HuH-7 (cell line): Measurements from ENCODE around the gene PDHB.

Experiments used
- DNase-seq: peaks from one replicate; pipeline ENCODE4 v3.0.0; 2011; ENCODE audit warnings: low spot score

Gene PDHB

DNA sequence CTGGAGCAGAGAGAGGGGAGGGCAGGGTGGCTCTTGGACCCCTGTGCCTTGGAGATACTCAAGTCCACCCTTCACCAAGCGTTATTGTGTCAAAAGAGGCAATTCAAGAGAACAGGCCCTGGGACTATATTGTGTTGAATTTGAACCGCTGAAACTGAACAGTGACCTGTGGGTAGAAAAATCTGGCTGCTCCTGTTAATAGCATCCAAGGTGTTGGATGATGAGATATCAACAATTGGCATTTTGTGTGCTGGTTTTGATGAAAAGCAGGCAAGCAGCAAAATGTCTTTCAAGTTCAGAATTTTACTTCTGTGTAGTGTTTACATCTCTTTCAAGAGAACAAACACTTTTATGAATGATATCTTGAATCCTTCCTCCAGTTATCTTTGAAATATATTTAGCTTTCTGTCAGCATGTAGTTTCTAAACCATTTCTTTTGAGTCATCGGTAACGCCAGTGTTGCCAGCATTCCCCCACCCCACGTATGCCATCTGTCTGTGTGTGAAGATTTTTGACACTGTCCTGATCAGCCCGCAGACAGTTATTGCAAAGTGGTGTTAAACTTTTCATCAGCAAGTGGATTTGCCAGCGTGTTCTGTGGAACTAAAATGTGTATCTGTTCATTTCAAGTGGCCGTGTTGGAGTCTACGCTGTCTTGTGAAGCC, 34.8 kb downstream of the PDHB start:
- no peak for DNase-seq

GRCh38 chr3:58394339-58394738, 39.3 kb downstream of the PDHB start:
- no peak for DNase-seq

DNA sequence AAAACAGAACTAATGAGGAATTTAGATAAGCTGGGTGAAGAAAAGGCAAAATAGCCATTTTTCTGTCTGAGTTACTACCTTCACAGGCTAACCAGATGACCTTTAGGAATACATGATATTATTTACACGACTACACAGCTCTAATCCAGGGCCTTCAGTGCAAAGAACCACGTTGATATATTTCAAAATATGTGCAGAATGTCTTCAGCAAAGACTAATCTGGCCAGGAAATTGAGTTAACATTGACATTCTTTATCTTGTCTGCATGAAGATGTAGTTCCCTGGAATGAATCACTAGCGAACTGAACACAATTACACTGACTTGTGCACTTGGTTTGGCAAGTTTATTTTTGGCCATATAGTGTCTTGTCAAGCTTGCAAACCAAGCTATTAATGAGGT, 41.5 kb downstream of the PDHB start:
- no peak for DNase-seq

GRCh38 chr3:58391156-58391865, 42.3 kb downstream of the PDHB start:
- no peak for DNase-seq

DNA sequence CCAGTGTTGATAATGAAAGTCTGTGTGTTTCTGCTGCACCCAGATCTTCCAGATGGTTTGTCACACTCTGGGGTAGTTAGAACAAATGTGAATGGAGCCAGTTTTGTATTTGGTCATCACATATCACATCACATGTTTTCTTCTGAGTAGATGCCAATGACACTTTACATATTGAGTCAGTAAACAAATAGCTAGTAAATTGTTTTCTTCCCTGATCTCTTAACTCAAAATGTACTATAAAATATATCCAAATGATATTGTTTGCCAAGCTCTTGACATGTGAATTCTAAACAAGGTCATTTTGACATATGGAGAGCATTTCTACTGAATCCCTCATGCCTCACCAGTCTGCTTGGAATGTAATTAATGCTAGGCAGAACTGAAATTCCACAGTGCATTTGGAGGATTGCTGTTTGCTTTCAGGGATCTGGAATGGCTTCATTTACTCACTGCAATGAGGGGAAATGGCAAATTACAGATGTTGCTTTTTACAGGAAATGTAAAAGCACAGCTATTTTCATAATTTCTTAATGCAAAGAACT, 45.0 kb downstream of the PDHB start:
- DNase-seq: no peak

DNA sequence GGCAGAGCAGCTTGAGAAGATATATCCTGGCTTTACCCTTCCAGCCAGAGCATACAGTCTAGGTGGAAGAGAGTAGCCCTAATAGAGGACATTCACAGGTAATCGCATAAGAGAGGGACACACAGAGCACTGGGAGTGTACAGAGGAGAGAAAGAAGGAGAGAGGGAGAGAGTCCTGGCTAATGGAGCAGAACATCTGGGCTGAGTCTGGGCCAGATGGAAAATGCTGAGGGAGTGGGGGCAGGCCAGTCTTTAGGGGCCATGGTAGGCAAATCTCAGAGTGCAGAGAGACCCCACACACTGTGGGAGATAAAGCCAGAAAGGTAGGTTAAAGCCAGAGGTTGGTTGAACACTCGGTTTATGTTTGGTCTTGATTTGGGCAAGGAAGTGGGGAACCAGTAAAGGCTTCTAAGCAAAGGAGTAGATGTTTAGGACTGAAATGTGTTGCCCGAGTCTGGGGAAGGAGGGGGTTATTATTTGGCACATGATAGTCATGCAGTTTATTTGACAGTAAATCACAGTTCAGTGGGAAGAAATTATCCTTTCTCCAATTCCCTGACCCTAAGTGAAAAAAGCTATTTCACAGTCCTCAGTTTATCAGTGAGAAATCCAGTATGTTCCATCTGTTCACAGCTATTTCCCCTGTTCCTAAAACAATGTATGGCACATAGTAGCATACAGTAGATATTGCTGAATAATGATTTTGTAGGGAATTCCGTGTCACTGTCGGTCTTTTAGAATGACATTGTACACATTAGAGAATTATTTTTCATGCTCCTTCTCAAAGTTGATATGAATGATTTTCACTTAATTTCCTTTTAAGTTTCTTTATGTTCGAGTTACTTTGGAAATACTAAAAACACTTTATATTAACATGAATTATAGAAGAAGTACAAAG, 45.7 kb downstream of the PDHB start:
- no peak for DNase-seq

- DNase-seq: no peak
These were observed 46.8 kb downstream of the PDHB start for GRCh38 chr3:58386626-58387365.

DNA sequence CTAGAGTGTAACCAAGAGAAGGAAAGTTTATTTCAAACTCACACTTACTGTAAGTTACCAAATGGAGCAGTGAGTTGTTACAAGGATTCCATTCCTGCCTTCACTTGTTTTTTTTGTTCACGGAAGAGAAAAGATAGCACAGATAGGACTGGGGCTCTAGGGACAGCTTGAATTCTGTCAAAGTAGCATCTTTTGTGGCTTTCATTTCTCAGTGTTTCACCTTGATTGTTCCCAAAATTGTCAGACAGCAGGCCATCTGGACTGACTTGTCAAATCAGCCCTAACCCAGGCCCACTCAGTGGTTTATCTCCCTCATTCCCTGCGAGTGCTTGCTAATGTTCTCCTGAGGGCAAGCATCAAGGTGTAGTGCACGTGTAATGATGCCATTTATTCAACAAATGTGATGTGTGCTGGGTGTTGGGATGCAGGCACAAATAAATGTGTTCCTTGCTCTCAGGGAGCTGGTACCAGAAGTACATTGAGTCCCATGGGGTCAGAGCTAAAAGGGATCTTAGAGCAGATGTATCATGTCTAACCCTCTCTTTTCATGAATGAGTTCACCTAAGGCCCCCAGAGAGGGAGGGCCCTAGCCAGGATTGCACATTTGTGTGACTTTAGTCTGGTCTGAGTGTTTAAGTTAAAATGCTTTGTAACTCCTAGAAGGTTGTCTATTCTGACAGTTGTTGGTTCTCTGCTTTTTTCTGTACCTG, 49.1 kb downstream of the PDHB start:
- DNase-seq: no peak

- DNase-seq: no peak
These were observed 49.7 kb downstream of the PDHB start for GRCh38 chr3:58383904-58384303.

DNA sequence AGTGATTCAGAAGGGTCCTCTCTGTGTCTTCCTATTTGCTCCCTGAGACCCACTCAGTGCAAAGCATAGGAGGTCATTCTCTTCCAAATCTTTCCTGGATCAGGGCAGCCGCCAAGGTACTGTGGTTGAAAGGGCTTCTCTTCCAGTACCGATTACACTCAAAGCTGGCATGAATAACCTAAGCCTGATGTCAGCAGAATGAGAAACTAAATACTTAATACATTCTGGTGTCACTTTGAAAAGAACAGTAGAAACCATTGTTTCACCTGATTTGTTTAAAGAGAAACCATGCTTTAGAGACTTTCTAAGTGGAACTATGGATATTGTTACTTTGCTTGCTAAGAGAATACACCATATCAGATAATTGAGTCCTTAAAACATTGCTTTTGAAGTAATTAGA, 50.2 kb downstream of the PDHB start:
- DNase-seq: no peak

- DNase-seq: no peak
These were observed 54.1 kb downstream of the PDHB start for GRCh38 chr3:58379351-58380073.

DNA sequence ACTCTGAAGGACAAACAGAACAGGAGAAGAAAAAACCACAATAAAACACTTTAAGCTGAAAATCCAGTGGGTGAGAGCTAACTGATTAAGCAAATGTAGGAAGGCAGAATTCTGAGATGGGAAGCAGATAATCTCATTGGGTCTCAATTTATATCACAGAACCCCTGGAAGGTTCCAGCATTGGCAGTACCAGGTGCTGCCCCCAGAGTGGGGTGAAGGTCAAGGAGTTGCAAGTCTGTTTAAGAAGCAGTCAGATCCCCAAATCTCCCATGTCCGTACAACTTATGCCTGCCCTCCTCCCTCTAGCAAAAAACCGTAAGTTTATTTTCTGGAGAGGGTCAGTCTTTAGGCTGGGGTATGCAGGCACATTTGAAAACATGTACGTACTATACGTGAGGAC, 55.9 kb downstream of the PDHB start:
- DNase-seq: no peak
